Loucy (cell line): ENCODE data around the gene INPP5D.
"Not testable (repeated sequence)": the region's sequence is repeated elsewhere in the genome, so short reads cannot be mapped to it uniquely, and the experiment has no call there.

Experiments used
- H2AFZ ChIP-seq: fragments of 200-600 bp; sonication (generic); 2 replicates; pipeline ENCODE4 v1.6.0; 2016; ENCODE audit warnings: antibody characterized with exemption, mild to moderate bottlenecking, low read length, moderate library complexity
- H3F3A ChIP-seq: fragments of 200-600 bp; 2 replicates; pipeline ENCODE4 v1.6.0; 2016; ENCODE audit warnings: antibody characterized with exemption, low read depth, mild to moderate bottlenecking
- H3K27me3 ChIP-seq: fragments of 200-600 bp; sonication (generic); 2 replicates; pipeline ENCODE4 v1.6.1; 2014; ENCODE audit warnings: low read length, mild to moderate bottlenecking; ENCODE audit not compliant: insufficient read depth, poor library complexity, severe bottlenecking
- H3K36me3 ChIP-seq: fragments of 200-600 bp; sonication (generic); 2 replicates; pipeline ENCODE4 v1.6.1; 2016; ENCODE audit warnings: low read length; ENCODE audit not compliant: insufficient read depth
- H3K4me1 ChIP-seq: fragments of 200-600 bp; sonication (generic); 2 replicates; pipeline ENCODE4 v1.5.1; 2014; ENCODE audit warnings: low read length, mild to moderate bottlenecking; ENCODE audit not compliant: insufficient read depth, poor library complexity, severe bottlenecking
- H3K4me2 ChIP-seq: fragments of 200-600 bp; sonication (generic); 2 replicates; pipeline ENCODE4 v1.6.0; 2014; ENCODE audit warnings: antibody characterized with exemption, low read length, low read depth, mild to moderate bottlenecking; ENCODE audit not compliant: poor library complexity, severe bottlenecking
- H3K4me3 ChIP-seq: fragments of 200-600 bp; sonication (generic); 2 replicates; pipeline ENCODE4 v1.5.1; 2014; ENCODE audit warnings: low read length, mild to moderate bottlenecking, mixed read lengths; ENCODE audit not compliant: poor library complexity, severe bottlenecking
- H3K79me2 ChIP-seq: fragments of 200-600 bp; sonication (generic); 2 replicates; pipeline ENCODE4 v1.6.1; 2014; ENCODE audit warnings: low read length; ENCODE audit not compliant: insufficient read depth
- H3K9ac ChIP-seq: fragments of 200-600 bp; sonication (generic); 2 replicates; pipeline ENCODE4 v1.6.0; 2014; ENCODE audit warnings: mild to moderate bottlenecking, low read depth, low read length, moderate library complexity; ENCODE audit not compliant: poor library complexity, severe bottlenecking
- H3K9me2 ChIP-seq: fragments of 200-600 bp; sonication (generic); replicated peaks from 2 replicates; pipeline ENCODE4 v1.6.1; 2016; ENCODE audit warnings: low read depth, low read length, mixed read lengths
- H3K9me3 ChIP-seq: fragments of 200-600 bp; sonication (generic); 2 replicates; pipeline ENCODE4 v1.6.1; 2014; ENCODE audit warnings: mild to moderate bottlenecking, antibody characterized with exemption, low read length, low read depth; ENCODE audit not compliant: insufficient read depth
- H4K20me1 ChIP-seq: fragments of 200-600 bp; sonication (generic); 2 replicates; pipeline ENCODE4 v1.6.0; 2014; ENCODE audit warnings: antibody characterized with exemption, low read length, mild to moderate bottlenecking; ENCODE audit not compliant: insufficient read depth, poor library complexity, severe bottlenecking
- CTCF ChIP-seq: fragments of 200-600 bp; sonication (generic); conservative IDR thresholded peaks from 2 replicates; pipeline ENCODE4 v1.5.1; 2014; ENCODE audit warnings: mild to moderate bottlenecking, antibody characterized with exemption, low read length
- EZH2phosphoT487 ChIP-seq: fragments of 200-600 bp; IDR thresholded peaks from 2 replicates; pipeline ENCODE4 v1.6.1; 2018; ENCODE audit warnings: antibody characterized with exemption, mild to moderate bottlenecking, moderate library complexity, borderline replicate concordance

Gene INPP5D

GRCh38 chr2:233049194-233049761, 10.9 kb upstream of the INPP5D start:
- H3K9ac ChIP-seq: no peak overlapping the region
- no peak overlapping the region for H2AFZ ChIP-seq
- H3K79me2 ChIP-seq: no peaks in the 10 kb centered on the region
- H3K4me2 ChIP-seq: no peak overlapping the region
- no peak overlapping the region for H3K4me3 ChIP-seq
- H3K9me2 ChIP-seq: no peaks in the 10 kb centered on the region
- H3K27me3 ChIP-seq: no peaks in the 10 kb centered on the region
- no peaks in the 10 kb centered on the region for H3K9me3 ChIP-seq
- no peaks in the 10 kb centered on the region for H3K4me1 ChIP-seq
- H3K36me3 ChIP-seq: no peaks in the 10 kb centered on the region
- H3F3A ChIP-seq: no peaks in the 10 kb centered on the region
- H4K20me1 ChIP-seq: no peaks in the 10 kb centered on the region
- TF ChIP-seq EZH2phosphoT487: no peak
- 0 out of 2 replicates have a peak, but pooled peaks have one; percentile 27 for TF ChIP-seq CTCF

- no peak for TF ChIP-seq EZH2phosphoT487
- no peak for TF ChIP-seq CTCF
- Histone ChIP-seq H3K27me3 (no peaks in the 10 kb centered on the region), H4K20me1 (no peaks in the 10 kb centered on the region), H3K79me2 (no peaks in the 10 kb centered on the region), H3K9me3 (no peaks in the 10 kb centered on the region), H3K4me2 (no peak overlapping the region), H2AFZ (no peak overlapping the region), H3K36me3 (no peaks in the 10 kb centered on the region), H3F3A (no peaks in the 10 kb centered on the region), H3K9me2 (no peaks in the 10 kb centered on the region), H3K4me1 (no peaks in the 10 kb centered on the region), H3K4me3 (no peak overlapping the region), H3K9ac (no peak overlapping the region)
Observed at GRCh38 chr2:233051241-233052149, 8.6 kb upstream of the INPP5D start.

GRCh38 chr2:233052517-233052916, 7.6 kb upstream of the INPP5D start:
- not testable (repeated sequence) for H3K27me3 ChIP-seq, H2AFZ ChIP-seq, H3K36me3 ChIP-seq, H3K9ac ChIP-seq, H4K20me1 ChIP-seq, H3K79me2 ChIP-seq, H3K4me3 ChIP-seq, H3K9me2 ChIP-seq, H3K4me1 ChIP-seq, H3K4me2 ChIP-seq, H3F3A ChIP-seq, H3K9me3 ChIP-seq
